Stimulated activated CD4-positive, alpha-beta T cell treated with anti-CD3 and anti-CD28 coated beads, Interleukin-1b, Interleukin-23, amount 100 ng/mL, for 24 hours (primary cell): Measurements from ENCODE around the gene RADIL.

Source experiments
- DNase-seq, 4 experiments: peaks; one replicate each; pipeline ENCODE4 v3.0.0-alpha.2; 2020; ENCODE audit warnings: low read depth in 4 of 4, low spot score in 1 of 4

Gene RADIL

DNA sequence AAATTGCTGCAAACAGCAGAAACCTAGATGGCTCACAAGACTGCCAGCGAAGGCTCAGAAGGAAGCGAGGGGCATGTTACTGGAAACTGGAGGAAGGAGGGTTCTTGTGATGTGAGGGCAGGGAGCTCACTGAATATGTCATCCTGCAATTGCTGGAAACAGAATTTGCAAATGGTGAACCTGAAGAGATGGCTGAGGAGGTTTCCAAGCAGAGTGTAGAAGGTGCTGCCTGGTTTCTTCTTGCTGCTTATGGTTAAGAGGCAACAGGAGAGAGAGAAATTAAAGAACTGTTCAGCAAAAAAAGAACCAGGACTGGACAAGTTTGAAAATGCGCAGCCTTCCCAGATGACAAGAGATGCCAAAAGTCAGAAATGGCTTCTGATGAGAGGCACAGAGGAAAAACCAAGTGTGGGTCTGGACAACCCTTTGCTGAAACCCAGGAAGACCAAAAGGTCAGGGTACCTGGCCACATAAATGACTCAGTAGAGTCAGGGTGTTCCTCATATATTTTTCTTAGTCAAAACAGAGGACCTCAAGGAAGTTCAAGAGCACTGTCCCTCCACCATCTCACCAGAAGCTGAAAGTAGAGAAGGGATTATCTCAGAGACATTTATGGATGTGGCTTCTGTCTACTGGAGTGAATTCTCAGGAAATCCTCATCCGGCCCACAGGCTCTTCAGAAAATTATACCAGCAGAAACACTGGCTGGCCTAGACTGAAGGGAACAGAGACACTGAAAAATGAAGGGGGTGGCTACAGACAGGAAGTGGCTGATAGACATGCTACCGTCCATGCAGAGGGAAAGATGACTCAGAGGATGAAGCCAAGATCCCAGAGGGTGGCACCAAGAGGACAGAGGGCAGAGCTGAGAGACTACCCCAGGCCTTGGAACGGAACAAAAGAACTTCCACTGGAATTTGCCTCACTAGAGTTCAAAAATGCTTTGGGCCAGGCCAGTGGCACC, 31.8 kb downstream of the RADIL start:
- DNase-seq = no peak

DNA sequence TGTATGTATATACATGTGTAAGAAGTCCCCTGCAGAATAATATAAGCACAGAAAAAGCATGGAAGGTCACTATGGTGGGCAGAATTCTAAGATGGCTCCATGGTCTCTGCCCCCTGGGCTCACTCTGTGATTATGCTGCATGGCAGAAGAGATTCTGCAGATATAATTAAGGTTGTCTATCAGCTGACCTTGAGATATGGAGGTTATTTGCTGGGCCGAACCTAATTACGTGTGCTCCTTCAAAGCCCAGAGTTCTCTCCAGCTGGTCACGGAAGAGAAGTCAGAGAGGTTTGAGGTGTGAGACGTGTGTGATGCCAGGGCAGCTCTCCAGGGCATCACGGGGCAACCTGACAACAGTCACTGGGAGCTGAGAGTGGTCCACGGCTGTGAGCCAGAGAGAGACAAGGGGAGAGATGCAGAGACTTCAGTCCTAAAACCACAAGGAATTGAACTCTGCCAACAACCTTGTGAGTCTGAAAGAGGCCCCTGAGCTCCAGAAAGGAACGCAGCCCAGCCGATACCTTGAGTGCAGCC, 33.2 kb downstream of the RADIL start:
- no peak for DNase-seq

DNA sequence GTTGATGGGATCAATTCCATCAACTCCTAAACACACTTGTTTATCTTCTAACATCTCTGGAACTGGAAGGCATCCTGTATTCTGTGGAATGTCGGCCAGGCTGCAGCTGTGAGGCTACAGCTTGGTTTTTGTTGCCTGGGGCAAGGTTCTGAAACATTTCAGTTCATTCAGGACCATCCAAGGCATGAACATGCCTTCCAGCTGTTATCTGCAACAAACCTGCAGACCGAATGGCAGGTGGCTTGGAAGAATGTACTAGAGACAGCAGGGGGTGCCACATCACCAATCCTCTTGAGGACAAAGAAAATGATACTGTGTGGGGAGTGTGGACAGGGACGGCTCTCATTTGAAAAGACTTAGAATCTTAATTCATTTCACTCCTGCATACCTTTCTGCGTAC, 34.1 kb downstream of the RADIL start:
- DNase-seq = no peak

DNA sequence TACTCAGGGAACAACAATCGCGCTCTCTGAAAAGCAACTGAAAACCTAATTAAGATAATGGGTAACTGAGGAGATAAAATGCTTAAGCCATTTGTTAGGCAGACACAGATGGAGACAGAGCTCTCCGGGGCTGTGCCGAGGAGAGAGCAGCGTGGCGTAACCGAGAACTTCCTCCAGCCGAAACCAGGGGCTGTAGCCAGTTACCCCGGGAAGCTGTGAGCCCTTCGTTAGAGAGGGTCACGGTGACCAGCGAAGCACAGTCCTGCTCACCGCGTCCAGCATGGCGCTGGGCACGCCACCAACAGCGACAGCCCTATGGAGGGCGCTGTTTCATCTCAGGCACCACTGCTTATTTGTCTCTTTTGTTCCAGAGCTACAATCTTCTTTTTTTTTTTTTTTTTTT, 37.8 kb downstream of the RADIL start:
- no peak for DNase-seq

DNA sequence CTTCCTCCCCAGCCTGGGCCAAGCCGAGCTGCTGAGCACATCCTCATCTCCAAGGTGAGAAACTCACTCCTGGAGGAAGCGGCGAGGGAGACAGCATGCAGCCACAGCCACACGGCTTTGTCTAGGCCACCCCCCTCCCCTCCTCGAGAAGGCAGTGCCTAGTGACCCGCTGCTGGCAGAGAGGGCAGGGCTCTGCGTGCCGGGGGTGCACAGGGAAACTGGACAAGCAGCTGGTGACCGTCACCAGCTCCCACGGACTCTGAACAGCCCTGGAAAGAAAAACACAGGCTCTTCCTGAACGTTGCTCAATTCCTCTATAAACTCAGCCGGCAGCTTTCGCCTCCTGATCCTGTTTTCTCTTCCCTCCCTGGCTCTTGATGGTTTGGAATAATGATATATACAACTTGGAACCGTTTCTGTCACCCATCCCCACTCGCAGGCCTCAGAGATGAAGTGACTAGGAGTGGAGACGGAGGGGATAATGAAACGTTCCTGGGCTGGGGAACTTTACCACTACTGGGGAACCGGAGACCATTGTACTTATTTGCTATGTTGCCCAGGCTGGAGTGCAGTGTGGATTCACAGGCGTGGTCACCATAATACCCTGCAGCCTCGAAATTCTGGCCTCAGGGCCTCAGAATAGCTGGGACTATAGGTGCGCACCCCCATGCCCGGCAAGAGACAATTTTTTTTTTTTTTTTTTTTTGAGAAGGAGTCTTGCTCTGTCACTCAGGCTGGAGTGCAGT, 41.0 kb downstream of the RADIL start:
- no peak for DNase-seq

DNA sequence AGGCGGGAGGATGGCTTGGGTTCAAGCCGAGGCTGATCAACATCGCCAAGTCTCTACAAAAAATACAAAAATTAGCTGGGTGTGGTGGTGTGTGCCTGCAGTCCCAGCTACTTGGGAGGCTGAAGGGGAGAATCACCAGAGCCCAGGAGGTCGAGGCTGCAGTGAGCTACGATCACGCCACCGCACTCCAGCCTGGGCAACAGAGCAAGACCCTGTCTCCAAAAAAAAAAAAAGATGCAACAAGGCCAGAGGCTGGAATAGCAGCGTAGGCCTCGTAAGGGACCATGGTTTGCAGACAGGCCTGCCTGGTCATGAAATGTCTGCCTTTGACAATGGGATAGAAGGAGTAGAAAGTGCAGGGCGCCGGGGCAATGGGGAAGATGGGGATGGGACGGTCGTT, 41.7 kb downstream of the RADIL start:
- no peak for DNase-seq

DNA sequence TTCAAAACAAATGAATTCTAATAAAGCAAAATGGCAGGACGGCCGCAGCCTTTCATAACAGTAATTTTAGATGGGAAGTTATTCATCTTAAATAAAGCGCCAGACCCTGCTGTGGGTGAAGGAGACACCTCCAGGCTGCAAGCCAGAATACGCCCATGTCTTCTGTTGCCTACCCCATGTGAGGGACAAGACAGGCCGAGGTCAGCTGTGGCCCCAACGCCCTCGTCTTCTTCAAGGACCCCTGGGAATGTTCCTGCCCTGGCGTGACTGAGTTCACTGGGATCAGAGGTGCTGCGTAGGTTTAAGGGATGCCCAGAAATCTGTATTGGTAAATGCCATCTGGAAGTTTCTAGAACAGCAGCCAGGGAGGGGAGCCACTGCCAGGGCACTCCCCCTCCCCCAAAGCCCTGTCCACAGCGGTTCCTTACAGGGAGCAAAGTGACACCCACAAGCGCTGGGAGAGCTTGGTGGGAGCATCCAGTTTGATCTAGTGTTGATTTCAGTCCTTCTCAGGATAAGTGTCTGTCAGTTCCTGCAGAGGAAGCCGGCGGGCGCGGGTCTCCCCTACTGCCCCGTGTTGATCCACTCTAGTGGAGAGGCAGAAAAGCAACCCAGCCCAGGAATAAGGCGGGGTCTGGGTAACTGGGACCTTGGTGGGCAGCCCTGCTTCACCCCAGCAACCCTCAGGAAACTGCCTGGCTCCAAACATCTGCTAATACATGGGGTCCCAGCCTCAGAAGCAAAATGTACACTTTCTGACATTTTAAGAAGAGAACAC, 42.3 kb downstream of the RADIL start:
- no peak for DNase-seq

DNA sequence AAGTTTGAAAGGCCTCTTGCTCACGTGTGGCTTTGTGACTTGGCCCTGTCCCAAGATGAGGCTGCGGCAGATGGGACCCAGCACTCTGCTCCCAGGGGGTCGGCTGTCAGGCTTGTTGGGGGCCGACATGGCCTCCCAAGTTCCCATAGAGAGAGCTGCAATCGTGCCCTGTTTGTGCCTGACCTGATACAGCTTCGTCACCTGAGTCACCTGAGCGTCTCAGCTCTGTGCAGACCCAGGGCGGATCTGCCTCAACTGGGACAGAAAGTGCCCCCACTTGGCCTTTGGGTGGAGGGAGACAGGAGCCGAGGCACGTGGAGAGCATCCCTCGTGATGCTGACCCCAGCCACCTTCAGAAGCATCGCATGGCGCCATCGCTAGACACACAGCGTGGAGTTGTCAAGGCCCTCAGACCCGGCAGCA, 43.4 kb downstream of the RADIL start:
- no peak for DNase-seq

DNA sequence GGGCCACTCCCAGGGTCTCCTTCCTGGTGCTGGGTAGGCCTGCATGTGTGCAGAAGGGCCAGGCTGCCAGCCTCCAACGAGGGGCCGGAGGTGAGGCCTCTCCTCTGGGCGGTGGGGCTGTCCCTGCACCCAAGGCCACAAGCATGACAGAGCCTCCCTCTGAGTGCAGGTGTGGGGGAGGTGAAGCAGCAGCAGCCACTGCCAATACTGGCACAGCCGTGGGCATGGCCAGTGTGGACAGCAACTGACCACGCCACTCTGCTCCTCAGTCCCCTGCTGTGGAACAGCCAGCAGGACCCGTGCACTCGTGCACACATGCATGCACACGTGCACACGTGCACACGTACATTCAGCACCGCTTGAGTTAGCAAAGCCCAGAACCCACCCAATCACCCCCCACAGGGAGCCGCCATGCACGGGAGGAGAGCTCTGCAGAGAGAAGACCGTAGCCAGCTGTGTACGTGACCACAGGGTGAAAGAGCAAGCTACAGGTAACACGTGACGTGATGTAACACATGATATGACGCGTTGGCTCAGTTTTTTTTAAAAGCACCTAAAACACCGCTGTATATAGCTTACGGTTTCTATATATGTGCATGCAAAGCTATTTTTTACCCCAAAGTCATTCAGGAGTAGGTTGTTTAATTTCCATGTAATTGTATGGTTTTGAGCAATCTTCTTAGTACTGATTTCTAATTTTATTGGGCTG, 44.7 kb downstream of the RADIL start:
- no peak for DNase-seq

DNA sequence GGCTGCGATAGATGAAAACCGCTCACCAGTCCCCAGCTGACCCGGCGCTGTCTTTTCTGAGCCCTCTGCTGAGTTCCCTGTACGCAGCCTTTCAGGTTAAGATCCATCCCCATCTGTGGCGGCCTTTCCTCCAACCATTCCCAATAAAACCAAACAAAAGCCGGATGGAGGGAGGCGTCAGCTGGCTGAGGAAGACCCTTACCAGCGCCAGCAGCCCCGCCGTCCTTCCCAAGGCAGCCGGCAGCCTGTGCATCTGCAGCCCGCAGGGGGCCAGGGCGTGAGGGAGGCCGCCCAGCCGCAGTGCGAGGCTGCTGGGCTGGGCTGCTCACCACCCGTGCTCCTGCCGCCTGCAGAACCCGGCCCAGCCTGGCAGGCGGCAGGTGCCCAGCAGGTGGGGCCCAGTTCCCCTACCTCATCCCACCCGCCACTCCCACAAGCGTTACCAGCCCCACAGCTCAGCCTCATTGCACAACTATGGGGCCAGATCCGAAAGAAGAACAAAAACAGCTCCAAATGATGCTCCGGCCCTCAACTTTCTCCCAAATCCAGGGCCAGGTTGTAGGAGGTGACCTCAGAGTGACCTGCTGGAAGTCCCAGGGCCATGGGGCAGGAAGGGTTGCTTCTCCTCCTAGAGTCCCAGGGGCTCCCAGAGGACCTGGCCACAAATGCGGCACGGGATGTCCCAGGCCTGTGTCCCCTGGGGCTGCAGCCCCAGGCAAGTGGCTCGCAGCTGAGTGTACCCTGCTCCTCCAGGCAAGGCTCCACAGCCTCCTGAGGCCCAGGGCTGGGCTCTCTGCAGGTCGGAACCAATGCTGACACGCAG, 45.5 kb downstream of the RADIL start:
- no peak for DNase-seq

DNA sequence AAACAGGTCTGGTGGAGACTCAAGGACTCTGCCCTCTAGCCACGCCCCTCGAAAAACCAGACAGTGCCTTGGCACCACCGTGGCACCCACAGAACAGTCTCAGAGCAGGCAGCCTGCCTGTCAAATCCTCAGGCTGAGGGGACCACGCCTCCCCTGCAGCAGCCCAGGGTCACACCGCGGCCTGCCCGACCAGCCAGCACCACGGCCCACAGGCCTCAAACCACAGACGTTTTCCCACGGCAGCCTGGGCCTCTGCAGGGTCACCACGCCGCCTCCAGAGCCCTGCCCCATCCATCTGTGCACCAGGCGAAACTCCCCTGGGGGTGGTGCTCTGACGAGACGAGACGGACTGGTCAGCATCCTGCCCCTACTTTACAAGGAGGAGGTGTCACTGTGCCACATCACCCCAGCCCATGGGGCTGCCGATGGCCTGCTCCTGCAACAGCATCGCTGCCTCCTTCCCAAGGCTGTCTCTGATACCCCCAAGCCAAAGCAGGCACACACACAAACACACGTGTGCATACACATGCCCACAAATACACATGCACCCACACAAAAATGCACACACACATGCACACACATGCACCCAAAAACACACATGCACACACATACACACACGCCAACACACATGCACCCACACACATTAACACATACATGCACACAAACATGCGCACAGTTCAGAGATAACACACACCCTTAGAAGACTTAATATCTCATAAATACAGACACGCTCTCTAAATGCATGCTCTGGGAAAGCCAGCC, 46.3 kb downstream of the RADIL start:
- no peak for DNase-seq

DNA sequence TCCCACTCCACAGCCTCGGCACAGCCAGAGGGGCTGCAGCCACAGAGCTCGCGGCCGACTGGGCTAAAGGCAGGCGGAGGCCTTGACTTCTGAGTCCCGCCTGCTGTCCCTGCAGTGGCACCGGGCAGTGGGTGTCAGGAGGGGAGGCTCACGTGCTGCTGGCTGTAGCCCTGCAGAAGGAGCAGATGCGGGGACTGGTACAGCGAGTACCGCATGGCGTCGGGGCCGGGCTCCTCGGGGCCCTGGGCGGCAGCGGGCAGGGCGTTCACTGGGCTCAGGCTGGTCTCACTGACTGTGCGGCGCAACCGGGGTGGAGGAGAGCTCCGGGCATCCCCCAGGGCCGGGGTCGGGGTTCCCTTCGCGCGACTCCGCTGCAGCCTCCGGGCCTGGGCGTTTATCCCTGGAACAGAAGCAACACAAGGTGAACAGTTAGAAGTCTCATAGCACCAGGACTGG, 47.3 kb downstream of the RADIL start:
- no peak for DNase-seq

DNA sequence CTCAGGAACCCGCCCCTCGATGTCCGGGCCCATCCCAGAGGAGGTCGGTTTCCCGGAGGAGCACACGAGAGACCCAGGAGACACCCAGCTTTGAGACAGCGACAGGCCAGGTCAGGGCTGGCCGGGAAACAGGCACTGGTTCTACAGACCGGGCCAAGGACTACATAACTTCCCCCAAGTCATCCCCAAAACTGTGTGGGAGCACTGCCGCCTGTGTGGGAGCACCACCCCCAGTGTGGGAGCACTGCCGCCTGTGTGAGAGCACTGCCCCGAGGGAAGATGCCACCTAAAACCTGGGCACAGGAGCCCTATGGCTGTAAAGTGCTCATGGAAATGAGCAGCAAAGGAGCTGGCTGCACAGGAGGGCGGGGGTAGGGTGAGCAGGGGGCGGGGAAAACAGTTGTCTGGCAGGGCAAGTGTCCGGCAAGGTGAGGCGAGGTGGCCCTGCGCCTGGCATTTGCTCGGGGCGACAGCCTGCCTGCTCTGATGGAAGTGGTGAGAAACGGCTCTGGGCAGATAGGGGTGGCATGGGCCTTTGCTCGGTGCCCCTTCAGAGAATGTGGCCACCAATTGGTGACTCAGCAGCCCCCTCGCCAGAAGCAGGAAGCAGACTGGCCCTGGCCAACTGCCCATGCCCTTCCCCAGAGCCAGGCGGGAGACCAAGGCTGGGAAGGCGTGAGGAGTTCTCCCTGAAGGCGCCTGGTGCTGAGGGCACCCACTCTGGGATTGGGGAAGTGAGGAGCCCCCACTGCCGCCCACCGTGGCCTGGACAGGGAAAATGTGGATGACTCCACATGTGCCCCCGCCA, 47.9 kb downstream of the RADIL start:
- no peak for DNase-seq

DNA sequence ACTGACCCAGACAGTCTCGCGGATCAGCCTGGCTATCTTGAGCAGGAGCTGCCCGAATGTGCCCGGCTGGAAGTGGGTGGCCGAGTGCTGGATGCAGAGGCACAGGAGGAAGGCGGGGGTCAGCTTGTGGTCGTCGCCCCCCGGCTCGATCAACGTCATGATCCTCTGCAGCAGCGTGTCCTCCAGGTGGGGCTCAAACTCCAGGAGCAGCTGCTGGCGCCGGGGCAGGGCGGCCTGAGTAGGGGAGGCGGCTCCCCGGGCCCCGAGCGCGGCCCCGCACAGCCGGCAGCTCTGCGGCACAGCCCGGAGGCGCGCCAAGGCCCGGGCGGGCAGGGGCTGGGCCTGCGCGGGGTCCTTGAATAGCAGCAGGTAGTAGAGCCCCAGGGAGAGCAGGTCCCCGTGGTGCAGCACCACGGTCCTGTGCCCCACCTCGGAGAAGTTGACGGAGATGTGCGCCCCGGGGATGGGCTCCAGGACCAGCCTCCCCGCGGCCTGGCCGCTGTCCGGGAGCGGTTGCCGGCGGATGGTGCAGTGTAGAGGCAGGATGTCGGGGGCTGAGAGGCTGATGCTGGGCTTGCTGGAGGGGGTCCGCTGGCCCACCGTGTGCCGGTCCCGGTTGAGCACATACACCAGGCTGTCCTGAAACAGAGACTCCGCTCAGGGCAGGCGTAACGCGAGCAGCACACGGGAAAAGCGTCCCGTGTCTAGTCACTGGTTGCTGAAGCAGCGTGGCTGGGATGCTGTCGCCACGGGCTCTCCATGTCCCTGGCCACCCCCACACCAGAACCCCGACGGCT, 48.7 kb downstream of the RADIL start:
- DNase-seq = no peak

DNA sequence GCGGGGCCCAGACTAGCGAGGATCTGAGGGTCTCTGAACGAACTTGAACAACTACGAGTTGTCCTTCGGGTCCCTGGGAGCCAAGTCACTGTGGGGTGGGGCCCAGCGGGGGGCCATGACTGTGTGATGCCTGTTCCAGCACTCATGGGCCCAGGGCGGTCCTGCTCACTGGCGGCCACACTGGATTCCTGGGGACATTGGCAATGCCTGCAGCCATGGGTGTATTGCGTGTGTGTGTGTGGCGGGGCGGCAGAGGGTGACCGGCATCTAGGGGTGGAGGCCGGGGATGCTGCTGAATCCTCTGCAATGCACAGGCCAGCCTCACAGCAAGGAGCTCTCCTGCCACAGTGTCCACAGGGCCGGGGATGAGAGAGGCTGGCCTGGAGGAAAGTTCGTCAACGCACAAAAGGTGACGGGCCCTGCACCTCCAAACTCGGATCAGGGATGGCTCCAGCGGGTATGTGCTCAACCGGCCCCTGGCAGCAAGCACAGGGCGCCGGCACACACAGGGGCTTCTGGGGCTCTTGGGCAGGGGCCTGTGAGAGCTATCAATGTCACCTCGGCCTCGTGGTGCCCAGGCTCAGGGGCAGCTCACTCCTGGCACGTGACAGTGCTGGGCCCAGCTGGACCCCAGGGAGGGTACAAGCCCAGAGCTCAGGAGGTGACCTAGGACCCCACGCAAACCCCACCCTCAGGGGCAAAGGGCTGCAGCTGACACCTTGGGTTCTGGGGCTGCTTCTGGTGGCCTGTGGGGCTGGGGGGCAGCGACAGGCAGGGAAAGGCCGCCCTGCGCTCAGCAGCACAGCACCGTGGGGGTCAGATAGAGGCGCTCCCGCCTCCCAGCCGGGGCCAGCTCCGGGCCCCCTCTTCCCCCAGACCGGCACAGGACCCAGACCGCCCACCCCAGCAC, 49.6 kb downstream of the RADIL start:
- no peak for DNase-seq

DNA sequence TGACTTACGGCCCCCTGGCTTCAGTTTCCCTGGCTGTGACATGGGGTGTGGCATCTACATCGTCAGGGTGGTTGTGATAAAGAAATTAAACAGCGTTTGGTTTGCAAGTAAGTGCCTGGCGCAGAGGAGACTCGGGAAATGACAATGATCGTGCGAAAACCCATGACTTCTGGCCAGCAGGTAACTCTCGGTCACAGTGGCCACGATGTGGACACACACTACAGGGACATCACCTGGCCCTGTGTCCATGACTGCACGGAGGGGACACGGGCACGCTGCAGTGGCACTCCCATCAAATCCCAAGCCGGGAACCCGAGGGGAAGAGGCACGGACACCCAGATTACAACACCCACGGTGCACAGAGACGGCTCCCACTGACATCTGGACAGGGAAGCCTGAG, 50.3 kb downstream of the RADIL start:
- no peak for DNase-seq
